Esophagus (tissue), 2 donors: ENCODE data around the gene CD151. TPM values are rescaled to one million over a fixed set of nuclear protein-coding genes. Genes with fewer than 3 reads are reported as not detected.

Experiments used
- H3K27ac ChIP-seq, 2 donors: one replicate each; pipeline ENCODE4 v1.5.1; 2013; ENCODE audit warnings: low read depth in 2 of 2, mild to moderate bottlenecking in 2 of 2, inconsistent platforms in 1 of 2, low read length in 1 of 2, moderate library complexity in 1 of 2
- H3K27me3 ChIP-seq, 2 donors: one replicate each; pipeline ENCODE4 v1.6.1; 2013; ENCODE audit warnings: low read length in 2 of 2, control low read depth in 1 of 2, mild to moderate bottlenecking in 1 of 2; ENCODE audit not compliant: insufficient read depth in 2 of 2, control insufficient read depth in 1 of 2
- H3K36me3 ChIP-seq, 2 donors: one replicate each; pipeline ENCODE4 v1.6.1; 2013; ENCODE audit warnings: low read length in 1 of 2; ENCODE audit not compliant: control insufficient read depth in 2 of 2, insufficient read depth in 2 of 2
- H3K4me1 ChIP-seq, 2 donors: one replicate each; pipeline ENCODE4 v1.6.1; 2013; ENCODE audit warnings: low read length in 1 of 2; ENCODE audit not compliant: control insufficient read depth in 2 of 2, insufficient read depth in 2 of 2
- H3K4me3 ChIP-seq, 2 donors: one replicate each; pipeline ENCODE4 v1.5.1; 2013; ENCODE audit warnings: low read length in 2 of 2, mild to moderate bottlenecking in 2 of 2, low read depth in 1 of 2, moderate library complexity in 1 of 2
- H3K9me3 ChIP-seq, 2 donors: one replicate each; pipeline ENCODE4 v1.6.1; 2013; ENCODE audit warnings: mild to moderate bottlenecking in 2 of 2, low read depth in 1 of 2, low read length in 1 of 2, moderate library complexity in 1 of 2; ENCODE audit not compliant: control insufficient read depth in 2 of 2, insufficient read depth in 1 of 2
- WGBS, 2 donors: extraction: QIAGEN DNeasy Blood & Tissue Kit; methylation state at CpG; one replicate each; pipeline ENCODE4 v1.1.7; 2013; 5-methylcytosine and 5-hydroxymethylcytosine counted together
- polyA plus RNA-seq, 2 donors: library from polyadenylated mRNA; stranded (reverse); fragments of 200-250 nt; gene quantifications; one replicate each; pipeline ENCODE4 v1.2.3, GENCODE V29; 2013
- donor health status: healthy with polysubstance abuse.
- donor health status: Bipolar disorder and iron deficiency.

The CD151 gene
- polyA plus RNA-seq, 2 donors = 75.5 to 108 TPM

DNA sequence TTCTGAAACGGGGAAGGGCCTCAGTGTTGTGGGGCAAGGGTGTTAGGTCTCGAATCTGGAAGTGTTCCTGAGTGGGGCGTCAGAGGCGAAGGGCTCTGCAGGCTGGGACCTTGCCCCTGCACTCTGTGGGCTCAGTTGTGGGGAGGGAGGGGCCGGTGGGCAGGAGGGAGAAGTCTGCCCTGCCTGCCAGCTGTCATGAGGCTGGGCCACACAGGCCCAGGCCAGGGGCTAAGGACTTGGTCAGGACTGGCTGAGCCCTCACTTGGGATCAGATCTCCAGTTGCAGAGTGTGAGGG, 4.9 kb upstream of the CD151 start, which contains the start of gene CRACR2B:
Gene CRACR2B (plus strand): TSS at position 23 of the 296 bp plus-strand sequence. CDS start 689 bp downstream, outside the sequence.
- Histone ChIP-seq H3K4me3 (peak within 1 kb of the TSS; percentile 42 to 45), H3K9me3 (no peaks in the 10 kb centered on the region), H3K36me3 (peaks cover 0 to 24% of the 10 kb centered on the region in 2 donors), H3K27me3 (peaks cover 0 to 4% of the 10 kb centered on the region in 2 donors), H3K4me1 (peaks cover 21 to 53% of the 10 kb centered on the region in 2 donors), H3K27ac (peak within 1 kb of the TSS; percentile 21 to 37)
- 33 to 52% methylated on average over 5 of the region's 5 CpGs for WGBS, 2 donors

DNA sequence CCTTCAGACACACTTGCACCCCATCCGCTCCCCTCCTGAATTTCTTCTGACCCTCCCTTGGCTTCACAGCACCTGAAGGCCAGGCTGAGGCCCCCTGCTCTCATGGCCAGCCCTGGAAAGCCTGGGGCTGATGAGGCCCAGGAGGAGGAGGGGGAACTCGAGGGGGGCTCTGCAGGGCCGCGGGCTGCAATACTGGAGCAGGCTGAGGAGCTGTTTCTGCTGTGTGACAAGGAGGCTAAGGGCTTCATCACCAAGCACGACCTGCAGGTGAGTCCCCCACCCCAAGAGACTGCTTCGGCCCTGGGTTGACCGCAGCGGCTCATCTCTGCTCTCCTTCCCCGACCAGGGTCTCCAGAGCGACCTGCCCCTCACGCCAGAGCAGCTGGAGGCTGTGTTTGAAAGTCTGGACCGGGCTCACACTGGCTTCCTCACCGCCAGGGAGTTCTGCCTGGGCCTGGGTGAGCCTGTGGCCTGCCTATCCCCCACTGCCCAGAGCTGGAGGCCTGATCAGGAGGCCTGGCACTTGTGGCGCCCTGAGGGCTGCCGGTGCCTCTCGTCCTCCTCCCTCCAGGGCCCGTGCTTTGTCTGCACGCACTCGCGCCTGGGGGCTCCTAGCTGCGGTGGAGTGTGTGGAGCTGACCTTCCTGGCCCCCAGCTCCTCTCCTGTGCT, 4.1 kb upstream of the CD151 start:
- Histone ChIP-seq H3K4me3 (no peak overlapping the region), H3K27ac (peak overlapping the region in 1 of 2 donors; percentile 21)

DNA sequence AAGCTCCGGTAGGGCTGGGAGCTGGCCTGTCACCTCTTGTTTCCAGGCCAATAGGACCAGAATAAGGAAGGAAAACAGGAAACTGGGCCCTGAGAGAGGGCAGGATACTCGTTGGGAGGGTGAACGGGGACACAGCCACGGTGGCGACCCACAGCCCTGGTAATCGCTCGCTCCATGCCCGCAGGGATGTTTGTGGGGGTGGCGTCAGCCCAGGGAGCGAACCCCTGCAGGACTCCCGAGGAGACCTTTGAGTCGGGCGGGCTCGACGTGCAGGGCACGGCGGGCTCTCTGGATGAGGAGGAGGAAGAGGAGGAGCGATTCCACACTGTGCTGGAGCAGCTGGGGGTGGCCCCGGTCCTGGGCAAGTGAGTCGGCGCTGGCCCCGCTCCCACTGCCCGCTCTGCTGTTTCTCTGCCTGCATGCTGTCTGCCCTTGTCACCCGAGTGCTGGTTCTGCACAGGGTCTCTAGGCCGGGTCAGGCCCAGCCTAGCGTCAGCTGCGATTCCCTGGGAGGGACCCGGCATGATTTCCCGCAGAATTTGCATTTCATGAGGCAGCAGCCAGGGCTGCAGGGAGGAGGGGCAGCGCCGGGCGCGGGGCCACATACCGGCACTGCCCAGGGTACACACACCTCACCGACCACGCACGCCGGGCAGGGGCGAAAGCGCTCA, 3.4 kb upstream of the CD151 start:
- H3K9me3 ChIP-seq = no peaks in the 10 kb centered on the region
- H3K4me1 ChIP-seq = peaks cover 21 to 57% of the 10 kb centered on the region in 2 donors
- no peak overlapping the region for H3K27ac ChIP-seq
- H3K4me3 ChIP-seq = peak overlapping the region; percentile 4 to 18
- 13 to 14% methylated on average over 40 of the region's 40 CpGs for WGBS, 2 donors
- peaks cover 0 to 4% of the 10 kb centered on the region in 2 donors for H3K27me3 ChIP-seq
- peaks cover 0 to 13% of the 10 kb centered on the region in 2 donors for H3K36me3 ChIP-seq

More for the DNA sequence above, 4.1 kb upstream of the CD151 start:
- Histone ChIP-seq H3K36me3 (peaks cover 0 to 20% of the 10 kb centered on the region in 2 donors), H3K27me3 (peaks cover 0 to 4% of the 10 kb centered on the region in 2 donors), H3K9me3 (no peaks in the 10 kb centered on the region), H3K4me1 (peaks cover 21 to 53% of the 10 kb centered on the region in 2 donors)
- WGBS, 2 donors = 65 to 67% methylated on average over 21 of the region's 21 CpGs

DNA sequence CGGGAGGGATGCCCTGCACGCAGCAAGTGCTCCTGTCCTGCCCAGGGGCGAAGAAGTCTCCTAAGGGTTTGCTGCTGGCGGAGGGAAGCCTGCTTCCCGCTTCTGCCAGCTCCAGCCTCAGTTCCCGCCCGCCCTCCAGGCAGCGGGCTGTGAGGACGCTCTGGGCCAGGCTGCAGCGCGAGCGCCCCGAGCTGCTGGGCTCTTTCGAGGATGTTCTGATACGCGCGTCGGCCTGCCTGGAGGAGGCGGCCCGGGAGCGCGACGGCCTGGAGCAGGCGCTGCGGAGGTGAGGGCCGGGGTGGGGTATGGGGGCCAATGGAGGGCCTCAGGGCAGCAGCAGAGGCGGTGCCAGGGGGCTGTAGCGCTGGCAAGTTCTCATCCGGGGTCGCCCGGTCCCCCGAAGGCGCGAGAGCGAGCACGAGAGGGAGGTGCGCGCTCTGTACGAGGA, 2.9 kb upstream of the CD151 start:
- Histone ChIP-seq H3K27ac (no peak overlapping the region), H3K9me3 (no peaks in the 10 kb centered on the region), H3K4me1 (peaks cover 26 to 63% of the 10 kb centered on the region in 2 donors), H3K27me3 (peaks cover 0 to 4% of the 10 kb centered on the region in 2 donors), H3K4me3 (peak overlapping the region; percentile 18 to 27), H3K36me3 (peaks cover 0 to 8% of the 10 kb centered on the region in 2 donors)
- 3 to 17% methylated on average over 35 to 39 of the region's 39 CpGs for WGBS, 2 donors

DNA sequence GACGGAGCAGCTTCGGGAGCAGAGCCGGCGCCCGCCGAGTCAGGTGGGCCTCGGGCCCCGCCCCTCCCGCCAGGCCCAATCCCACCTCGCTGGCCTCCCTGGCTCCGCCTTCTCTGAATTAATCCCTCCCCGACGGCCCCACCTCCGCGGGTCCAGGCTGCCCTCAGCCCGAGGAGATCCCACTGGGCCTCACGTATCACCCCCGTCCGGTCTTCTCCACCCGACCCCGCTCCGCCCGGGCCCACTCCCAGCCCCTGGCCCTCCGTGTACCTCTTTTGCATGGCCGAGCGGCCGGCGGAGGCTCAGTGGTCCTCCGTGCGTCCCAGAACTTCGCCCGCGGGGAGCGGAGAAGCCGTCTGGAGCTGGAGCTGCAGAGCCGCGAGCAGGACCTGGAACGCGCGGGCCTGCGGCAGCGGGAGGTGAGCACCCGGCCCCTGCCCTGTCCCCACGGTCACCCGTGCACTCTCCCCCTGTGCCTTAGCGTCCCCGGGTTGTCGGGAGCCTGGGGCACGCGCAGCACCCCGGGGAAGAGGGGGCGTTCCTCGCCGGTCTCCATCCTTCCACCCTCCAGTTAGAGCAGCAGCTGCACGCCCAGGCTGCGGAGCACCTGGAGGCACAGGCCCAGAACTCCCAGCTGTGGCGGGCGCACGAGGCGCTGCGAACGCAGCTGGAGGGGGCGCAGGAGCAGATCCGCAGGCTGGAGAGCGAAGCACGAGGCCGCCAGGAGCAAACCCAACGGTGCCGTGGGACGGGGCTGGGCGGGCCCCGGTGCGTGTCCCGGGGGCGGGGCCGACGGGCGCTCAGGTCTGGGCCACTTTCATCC, 2.2 kb upstream of the CD151 start:
- Histone ChIP-seq H3K4me1 (peaks cover 26 to 63% of the 10 kb centered on the region in 2 donors), H3K27me3 (peaks cover 0 to 4% of the 10 kb centered on the region in 2 donors), H3K4me3 (peak overlapping the region; percentile 18 to 27)

DNA sequence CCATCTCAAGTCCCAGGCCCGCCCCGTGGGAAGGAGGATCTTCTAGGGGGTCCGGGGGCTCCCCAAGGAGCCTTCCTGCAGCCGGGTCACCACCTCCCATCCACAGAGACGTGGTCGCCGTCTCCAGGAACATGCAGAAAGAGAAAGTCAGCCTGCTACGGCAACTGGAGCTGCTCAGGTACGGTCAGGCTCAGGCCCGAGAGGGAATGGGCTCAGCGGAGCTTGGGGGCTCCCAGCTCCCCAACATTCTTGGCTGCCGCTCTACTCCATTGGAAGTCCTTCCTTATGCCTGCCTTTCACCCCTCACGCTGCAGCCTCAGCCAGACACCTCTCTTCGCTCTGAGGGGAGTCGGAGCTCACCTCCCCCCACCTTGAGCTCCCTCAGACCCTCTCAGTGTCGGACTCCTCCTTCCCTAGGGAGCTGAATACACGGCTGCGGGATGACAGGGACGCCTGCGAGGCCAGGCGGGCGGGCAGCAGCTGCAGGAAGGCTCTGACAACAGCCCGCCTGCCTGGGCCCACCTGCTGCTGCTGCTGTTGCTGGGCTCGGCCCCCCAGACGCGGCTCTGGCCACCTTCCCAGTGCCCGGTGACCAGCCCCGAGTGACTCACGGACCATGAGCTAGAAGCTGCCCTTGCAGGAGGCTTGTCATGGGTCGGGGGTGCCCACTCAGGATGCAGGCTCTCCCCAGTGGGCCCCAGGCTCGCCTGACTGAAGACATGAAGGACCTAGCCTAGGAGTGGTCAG, 1.5 kb upstream of the CD151 start:
- Histone ChIP-seq H3K4me1 (peaks cover 23 to 58% of the 10 kb centered on the region in 2 donors), H3K27me3 (peaks cover 0 to 4% of the 10 kb centered on the region in 2 donors), H3K36me3 (peaks cover 0 to 2% of the 10 kb centered on the region in 2 donors), H3K4me3 (peak overlapping the region in 1 of 2 donors; percentile 27), H3K9me3 (no peaks in the 10 kb centered on the region), H3K27ac (no peak overlapping the region)
- 52 to 53% methylated on average over 29 to 31 of the region's 31 CpGs for WGBS, 2 donors

More for the DNA sequence above, 2.2 kb upstream of the CD151 start:
- Histone ChIP-seq H3K36me3 (peaks cover 0 to 2% of the 10 kb centered on the region in 2 donors), H3K27ac (no peak overlapping the region), H3K9me3 (no peaks in the 10 kb centered on the region)
- 5 to 20% methylated on average over 61 to 78 of the region's 78 CpGs for WGBS, 2 donors

DNA sequence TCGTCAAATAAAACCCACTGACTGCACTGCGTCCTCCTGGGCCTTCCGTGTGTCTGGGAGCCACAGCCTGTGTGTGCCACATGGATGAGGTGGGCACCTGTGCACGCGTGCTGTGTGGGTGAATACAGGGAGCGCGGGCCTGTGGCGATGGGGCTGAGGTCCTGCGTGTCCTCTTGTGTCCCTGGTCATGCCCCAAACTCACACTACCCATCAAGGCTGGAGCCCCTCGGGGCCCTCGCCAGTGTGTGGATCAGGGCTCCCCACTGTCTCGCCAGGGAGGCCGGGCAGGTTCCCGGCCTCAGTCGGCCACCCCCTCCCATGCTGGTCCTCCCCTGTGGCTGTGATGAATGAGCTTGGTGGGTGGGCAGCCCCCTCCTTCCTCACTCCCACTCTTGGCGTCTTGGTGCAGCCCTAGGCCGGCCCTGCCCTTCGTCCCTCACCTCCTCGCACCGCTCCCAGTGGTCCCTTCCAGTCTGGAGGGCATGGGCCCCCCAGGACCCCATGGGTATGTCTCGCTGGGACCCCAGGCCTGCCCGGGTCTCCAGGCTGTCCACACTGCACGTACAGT, 707 bp upstream of the CD151 start:
- peak overlapping the region in 1 of 2 donors; percentile 33 for H3K27ac ChIP-seq
- peaks cover 0 to 4% of the 10 kb centered on the region in 2 donors for H3K27me3 ChIP-seq
- peaks cover 0 to 8% of the 10 kb centered on the region in 2 donors for H3K36me3 ChIP-seq
- H3K4me3 ChIP-seq = peak overlapping the region; percentile 37 to 62
- WGBS, 2 donors = 62 to 73% methylated on average over 19 to 23 of the region's 23 CpGs
- H3K9me3 ChIP-seq = no peaks in the 10 kb centered on the region
- H3K4me1 ChIP-seq = peaks cover 23 to 58% of the 10 kb centered on the region in 2 donors

DNA sequence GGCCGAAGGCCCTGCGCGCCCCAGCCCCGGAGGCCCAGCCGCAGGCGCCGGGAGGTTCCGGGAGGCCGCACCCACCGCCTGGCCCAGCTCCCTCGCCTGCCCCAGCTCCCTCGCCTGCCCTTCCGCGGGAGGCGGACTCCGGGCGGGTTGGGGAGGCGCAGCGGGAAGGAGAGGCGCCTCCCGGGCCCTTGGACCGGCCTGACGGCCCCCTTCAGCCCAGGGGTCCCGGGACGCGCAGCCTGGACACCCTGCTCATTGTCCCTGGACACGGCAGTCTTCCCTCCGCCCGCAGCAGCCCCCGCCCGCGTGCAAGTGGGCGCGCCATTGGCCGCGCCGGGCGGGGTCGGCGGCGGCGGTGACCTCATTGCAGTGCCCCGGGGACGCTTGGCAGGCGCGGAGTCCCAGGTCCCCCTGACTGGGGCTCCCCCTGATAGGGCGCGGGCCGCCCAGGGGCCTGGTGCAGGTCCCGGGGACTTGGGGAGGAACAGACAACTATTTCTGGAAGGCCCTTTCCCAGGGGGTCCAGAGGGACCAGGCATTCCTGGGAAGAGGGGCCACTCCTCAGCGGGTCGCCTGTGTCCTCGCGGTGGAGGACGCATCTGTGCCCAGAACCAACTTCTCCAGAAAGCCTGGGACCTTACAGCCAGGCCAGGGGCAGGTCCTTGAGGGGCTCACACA, 501 bp downstream of the CD151 start:
- peaks cover 3 to 18% of the 10 kb centered on the region in 2 donors for H3K36me3 ChIP-seq
- 0 to 1% methylated on average over 32 to 55 of the region's 55 CpGs for WGBS, 2 donors
- peaks cover 0 to 4% of the 10 kb centered on the region in 2 donors for H3K27me3 ChIP-seq
- H3K9me3 ChIP-seq = no peaks in the 10 kb centered on the region
- H3K27ac ChIP-seq = peak overlapping the region; percentile 85 to 88
- peak overlapping the region; percentile 62 to 66 for H3K4me3 ChIP-seq
- H3K4me1 ChIP-seq = peaks cover 23 to 51% of the 10 kb centered on the region in 2 donors
